Measurements from ENCODE around the gene CREBRF.
"Not testable (repeated sequence)": the region's sequence is repeated elsewhere in the genome, so short reads cannot be mapped to it uniquely, and the experiment has no call there.

Gene CREBRF

DNA sequence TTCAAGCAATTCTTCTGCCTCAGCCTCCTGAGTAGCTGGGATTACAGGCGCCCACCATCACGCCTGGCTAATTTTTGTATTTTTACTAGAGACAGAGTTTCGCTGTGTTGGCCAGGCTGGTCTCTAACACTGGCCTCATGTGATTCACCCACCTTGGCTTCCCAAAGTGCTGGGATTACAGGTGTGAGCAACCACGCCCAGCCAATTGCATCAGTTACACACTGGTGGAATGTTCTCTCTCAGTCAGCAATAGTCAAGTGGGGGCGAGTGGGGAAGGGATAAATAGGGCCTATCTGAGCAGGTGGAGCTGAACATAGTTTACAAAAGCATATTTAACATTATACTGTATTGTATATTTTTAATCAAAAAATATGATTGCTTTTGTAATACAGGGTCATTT lies 98.5 kb downstream of the CREBRF start:
- DNase-seq (ENCODE audit: low read depth) = not testable (repeated sequence)

DNA sequence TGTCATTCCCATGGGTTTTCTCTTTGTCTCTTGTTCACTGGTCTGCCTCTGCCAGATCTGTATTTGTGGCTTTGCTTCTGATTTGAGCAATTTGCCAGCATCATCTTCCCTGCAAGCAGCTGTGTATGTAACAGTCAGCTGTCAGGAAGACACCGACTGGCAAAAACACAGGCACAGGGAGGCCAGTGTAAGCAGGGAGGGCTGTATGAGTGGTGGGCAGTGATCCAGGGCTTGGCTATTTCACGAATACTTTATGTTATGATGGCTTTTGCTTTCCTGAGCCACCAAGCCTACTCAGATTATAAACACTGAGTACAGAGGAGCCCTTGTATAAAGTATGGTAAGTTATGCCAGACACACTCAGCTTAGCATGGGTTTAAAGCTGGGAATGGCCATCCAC lies 99.8 kb downstream of the CREBRF start:
- no peak for DNase-seq (ENCODE audit: low read depth)

DNA sequence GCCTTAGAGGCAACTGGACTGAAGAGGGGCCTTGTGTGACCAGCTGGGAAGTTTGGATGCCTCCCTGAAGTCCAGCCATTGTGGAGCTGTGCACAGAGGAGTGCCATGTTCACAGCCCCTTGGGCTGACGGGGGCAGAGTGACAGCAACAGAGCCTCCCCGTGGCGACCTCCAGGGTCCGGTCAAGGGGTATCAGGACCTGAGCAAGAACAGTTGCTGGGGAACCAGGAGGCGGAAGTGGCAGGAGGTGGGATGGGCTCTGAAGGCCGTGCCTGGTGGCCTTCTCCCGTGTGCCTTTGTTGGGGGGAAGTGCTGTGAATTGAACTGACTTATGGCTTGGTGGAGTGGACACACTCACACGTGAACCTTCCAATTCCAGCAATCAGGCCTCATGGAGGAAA lies 102.2 kb downstream of the CREBRF start:
- no peak for DNase-seq (ENCODE audit: low read depth)

DNA sequence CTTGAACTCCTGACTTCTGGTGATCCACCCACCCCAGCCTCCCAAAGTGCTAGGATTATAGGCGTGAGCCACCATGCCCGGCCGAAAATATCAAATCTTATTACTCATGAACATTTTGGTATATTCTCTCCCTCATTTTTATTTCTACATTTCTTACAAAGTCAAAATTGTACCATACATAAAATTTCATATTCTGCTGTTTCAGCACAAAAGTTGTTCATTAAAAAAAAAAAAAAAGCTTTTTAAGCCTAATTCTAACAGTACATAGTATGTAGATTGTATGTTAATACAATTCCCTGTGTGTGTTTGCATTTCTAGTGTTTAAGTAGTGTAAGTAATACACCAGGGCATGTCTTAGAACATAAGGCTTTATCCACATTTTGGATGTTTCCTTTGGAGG lies 103.1 kb downstream of the CREBRF start:
- no peak for DNase-seq (ENCODE audit: low read depth)

DNA sequence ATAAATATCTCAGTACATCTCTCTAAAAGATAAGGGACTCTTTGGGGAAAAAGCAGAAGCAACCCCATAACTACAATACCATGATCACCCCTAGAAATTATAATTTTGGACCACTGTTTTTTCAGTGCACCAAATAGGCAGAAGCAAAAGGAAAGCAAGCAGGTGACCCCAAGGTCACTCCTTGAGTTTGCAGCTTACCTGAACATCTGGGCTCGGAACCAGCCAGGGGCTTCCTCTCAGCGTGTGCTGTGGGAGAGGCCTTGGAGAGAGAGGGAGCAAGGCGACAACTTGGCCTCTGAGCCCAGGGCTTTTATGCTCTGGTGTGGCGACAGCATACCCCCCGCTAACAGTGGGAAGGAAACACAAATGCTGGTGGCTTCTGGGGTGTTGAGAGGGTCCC lies 105.0 kb downstream of the CREBRF start:
- DNase-seq (ENCODE audit: low read depth) = no peak

DNA sequence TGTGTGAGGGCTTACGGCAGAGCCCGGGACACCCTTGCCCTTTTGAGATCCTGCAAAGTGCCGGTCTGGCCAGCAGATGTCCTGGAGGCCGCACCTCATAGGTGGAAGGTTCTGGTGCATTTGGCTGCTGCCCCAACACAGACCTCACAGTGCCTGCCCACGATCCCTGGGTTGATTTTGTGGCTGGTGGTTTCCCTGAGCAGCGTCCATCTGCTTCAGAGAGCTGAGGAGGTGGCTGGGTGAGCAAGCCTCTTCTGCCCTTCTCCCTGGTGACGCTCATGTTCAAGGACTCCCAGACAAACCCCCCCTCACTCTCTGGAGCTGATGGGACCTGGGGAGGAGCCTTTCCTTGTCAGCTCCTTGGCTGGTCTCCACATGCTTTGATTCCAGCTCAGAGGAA lies 107.1 kb downstream of the CREBRF start:
- DNase-seq (ENCODE audit: low read depth) = no peak

DNA sequence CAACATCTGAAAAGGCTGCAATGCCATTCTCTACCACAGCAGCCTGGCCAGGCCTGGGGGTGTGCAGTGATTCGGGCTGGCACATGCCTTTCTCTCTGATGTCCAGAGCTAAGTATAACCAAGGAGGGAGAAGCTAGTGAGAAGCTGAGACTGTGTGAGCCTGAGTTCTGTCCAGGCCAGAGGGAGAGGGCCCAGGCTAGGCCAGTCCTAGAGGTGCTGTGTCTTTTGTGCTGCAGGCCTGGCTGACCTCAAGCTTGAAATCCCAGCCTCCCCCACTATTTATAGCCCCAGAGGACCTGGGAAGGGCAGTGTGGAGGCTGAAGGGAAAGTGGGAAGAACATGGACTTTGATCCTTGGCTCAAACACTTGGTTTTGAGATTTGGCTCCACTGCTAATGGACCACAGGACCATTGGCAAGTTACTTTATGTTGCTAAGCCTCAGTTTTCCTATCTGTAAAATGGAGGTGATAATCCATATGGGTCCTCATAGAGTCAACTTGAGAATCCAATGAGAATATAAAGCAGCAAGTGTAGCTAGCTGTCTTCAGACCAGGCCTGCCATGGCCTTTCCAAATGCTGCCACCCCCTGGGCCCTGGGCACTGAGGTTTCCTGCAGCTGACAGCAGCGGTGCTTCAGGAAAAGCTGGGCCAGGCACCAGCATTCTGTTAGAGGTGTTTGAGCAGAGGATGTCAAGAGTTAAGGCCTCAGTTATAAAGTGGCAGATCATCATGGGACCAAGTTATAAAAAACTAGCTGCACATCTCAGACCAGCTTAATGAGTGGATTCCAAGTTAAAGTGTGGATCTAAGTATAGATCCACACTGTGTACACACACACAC lies 109.2 kb downstream of the CREBRF start:
- DNase-seq (ENCODE audit: low read depth) = no peak

DNA sequence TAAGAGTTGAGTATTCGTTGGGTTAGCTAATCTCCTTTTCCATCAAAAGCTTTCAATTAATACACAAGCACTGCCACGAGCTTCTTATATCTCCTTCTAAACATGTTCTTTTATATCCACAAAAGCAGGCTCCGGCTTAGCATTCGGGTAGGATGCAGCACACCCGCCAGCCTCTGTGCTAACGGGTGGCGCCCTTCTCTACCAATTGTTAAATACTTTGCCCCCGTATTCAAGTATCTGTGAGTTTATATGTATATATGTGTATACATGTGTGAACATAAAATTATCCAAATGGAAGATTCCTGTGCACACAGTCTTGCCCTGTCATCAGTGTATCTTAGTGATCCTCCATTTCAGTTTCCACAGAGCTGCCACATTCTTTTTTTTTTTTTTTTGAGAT lies 116.0 kb downstream of the CREBRF start:
- DNase-seq (ENCODE audit: low read depth) = no peak

DNA sequence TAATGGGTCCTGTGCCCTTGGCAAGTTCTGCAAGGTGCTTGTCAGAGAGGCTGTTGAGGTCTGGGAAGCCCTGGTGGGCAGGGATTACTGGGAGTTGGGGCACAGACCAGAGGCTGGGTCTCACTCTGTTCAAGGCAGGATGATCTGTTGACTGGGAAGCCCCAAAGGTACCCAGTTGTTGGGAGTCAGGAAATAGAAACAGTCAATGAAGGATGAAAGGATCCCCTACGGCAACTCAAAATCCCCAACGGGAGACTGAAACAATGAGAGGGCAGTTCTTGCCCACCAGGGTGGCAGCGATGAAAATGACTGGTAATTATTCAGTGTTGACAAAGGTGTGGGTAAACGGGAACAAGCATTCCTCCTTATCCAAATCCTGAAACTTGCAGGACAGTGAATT lies 119.4 kb downstream of the CREBRF start:
- no peak for DNase-seq (ENCODE audit: low read depth)

DNA sequence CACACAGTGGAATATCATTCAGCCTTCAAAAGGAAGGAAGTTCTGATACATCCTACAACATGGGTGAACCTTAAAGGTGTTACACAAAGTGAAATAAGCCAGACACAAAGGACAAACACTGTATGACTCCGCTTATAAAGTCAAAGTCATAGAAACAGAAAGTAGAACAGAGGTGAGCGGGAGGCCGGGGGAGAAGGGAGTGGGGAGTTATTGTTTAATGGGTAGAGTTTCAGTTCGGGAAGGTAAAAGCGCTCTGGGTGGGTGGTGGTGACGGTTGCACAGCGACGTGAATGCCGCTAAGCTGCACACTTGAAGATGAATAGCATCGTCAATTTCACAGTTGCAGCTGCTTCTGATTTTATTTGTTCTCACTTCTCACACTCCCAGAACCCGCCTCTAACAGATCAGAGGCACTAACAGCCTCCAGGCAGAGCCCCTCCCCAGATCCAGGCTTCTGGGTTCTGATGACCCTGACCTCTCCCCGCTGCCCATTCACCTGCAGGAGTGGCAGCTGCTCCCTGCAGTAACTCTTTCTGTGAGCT lies 122.3 kb downstream of the CREBRF start:
- no peak for DNase-seq (ENCODE audit: low read depth)

DNA sequence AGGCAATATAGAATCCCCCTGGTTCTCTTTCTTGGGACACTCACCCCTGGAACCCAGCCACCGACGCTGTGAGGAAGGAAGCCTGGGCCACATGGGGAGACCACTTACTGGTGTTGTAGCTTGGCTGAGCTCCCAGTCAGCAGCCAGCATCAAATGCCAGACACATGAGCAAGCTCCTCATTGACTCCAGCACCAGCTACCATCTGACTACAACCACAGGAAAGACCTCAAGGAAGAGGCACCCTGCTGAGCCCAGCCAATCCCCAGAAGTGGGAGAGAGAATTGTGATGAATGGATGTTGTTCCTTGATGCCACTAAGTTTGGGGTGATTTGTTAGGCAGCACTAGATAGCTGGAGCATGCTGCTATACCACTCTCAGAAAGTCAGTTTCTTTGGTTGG lies 124.2 kb downstream of the CREBRF start:
- DNase-seq (ENCODE audit: low read depth) = no peak

DNA sequence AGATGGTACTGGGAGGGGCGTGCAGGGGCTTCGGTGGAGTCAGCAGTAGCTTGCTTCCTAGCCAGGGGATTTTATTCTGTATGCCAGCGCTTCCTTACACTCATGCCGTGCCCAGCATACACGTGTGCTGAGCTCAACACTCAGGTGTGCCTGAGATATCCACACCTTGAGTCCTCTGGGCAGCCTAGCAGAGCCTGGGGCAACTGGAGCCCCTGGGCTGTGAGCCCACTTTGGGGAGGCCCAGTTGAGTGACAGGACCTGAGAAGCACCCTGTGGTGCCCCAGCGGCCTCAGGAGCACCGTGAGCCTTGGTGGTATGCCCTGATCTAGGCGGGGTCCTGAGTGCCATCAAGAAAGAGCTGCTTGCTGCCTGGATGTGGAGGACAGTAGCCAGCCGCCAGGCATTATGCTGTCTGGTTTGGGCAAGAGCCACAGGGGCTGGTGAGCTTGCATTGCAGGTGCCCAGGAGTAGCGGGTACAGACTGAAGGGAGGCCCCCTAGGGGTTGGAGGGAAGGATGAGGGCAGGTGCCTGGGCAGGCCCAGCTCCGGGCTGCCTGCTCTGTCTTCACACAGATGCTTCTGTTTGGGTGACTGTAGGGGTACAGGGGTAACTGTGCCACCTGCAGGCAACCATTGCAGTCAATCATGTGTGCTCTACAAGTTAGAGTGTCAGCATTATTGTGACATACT lies 131.0 kb downstream of the CREBRF start:
- DNase-seq (ENCODE audit: low read depth) = no peak

DNA sequence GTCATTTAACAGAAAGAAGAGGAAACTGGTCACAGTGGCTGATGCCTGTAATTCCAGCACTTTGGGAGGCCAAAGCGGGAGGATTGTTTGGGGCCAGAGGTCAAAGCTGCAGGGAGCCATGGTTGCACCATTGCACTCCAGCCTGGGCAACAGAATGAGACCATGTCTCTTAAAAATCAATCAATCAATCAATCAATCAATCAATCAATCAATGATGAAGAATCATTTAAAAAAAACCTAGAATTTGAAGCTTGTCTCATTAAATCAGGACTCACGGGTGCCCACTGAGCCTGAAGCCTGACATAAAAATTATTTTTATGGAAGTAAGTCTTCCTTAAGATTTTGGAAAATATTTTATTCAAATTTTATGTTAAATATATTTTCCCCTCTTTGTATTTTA lies 132.1 kb downstream of the CREBRF start:
- DNase-seq (ENCODE audit: low read depth) = no peak

All from CMK (cell line).